ENCODE data around the gene LRRK2.
"Not testable (repeated sequence)": the region's sequence is repeated elsewhere in the genome, so short reads cannot be mapped to it uniquely, and the experiment has no call there.

LRRK2 gene

DNA sequence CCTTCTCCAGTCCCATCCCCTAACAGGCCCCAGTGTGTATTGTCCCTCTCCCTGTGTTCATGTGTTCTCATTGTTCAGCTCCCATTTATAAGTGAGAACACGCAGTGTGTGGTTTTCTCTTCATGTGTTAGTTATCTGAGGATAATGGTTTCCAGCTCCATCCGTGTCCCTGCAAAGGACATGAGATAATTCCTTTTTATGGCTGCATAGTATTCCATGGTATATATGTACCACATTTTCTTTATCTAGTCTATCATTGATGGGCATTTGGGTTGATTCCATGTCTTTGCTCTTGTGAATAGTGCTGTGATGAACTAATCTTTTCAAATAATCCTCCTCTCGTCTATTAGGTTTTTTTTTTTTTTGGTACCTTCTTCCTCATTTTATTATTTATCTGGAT is 25.9 kb downstream of the LRRK2 start:
- DNase-seq: not testable (repeated sequence)

DNA sequence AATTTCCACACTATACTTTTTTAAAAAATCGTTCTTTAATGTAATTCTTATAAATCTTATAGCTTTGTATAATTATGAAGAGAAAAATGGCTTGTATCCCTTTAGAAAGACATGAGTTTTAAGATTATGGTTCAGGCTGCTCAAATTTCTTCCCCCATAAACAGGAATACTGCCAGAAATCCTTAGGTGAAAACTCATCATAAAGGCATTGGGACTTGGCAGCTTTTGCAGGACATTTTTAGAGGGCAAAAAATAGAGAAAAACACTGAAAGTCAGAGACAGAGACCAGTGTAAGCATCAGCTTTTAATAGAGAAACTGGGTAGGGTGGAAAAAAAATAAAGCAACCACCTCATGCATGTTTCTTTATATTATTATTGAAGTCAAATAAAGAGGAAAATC is 29.1 kb downstream of the LRRK2 start:
- no peak for DNase-seq

DNA sequence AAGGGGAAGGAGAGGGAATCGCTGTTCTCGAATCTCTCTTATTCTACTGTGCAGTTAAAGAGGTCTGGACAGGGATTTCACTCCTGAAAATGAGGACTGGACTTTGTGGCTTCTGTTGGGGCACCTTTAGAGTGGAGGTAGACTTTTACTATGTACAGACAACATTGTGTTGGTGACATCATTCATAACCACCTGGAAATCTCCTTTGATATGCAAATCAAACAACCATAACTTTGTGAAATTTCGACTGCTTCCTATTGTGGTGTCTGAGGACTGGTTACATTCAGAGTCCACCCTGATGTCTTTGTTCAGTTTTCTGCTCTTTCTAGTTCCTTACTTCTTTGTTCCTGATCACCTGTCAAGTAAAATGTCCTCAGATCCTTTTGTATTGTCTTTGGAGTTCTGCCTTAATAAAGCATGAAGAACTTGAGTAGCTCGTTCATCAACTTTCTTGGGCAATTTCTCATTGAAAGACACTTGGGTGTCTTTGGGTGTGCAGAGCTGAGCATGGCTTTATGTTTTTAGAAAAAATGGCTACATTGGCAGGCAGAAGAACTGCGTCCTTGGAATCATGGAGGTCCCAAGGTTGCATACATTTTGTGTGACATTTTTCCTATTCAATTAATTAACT is 29.8 kb downstream of the LRRK2 start:
- DNase-seq: peak; percentile 31

GRCh38 chr12:40258371-40258770 is 33.6 kb downstream of the LRRK2 start:
- no peak for DNase-seq

DNA sequence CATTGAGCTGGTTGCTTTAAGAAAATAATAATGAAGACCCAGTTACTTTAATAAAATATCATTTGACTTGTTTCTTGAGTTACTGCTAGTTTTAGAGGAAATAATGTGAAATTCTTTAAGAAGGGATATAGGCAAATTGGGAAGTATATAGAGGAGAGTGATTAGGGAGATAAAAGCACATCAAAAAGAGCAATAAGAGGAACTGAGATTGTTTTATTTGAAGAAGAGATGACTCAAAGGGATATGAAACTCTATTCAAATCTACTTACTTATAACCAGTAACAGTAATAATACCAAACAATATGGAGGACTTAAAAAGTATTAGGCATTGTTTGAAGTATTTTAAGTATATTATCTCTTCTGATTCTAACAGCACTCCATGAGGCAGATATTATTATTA is 37.1 kb downstream of the LRRK2 start:
- DNase-seq: no peak

GRCh38 chr12:40262657-40263056 is 37.9 kb downstream of the LRRK2 start:
- DNase-seq: no peak

- DNase-seq: no peak
These were observed 39.0 kb downstream of the LRRK2 start for GRCh38 chr12:40263616-40264409.

- no peak for DNase-seq
These were observed 47.3 kb downstream of the LRRK2 start for GRCh38 chr12:40271981-40272664.

- DNase-seq: no peak
These were observed 57.1 kb downstream of the LRRK2 start for GRCh38 chr12:40281791-40282364.

- no peak for DNase-seq
These were observed 61.8 kb downstream of the LRRK2 start for GRCh38 chr12:40286583-40286982.

GRCh38 chr12:40287369-40287975 is 62.7 kb downstream of the LRRK2 start:
- no peak for DNase-seq

DNA sequence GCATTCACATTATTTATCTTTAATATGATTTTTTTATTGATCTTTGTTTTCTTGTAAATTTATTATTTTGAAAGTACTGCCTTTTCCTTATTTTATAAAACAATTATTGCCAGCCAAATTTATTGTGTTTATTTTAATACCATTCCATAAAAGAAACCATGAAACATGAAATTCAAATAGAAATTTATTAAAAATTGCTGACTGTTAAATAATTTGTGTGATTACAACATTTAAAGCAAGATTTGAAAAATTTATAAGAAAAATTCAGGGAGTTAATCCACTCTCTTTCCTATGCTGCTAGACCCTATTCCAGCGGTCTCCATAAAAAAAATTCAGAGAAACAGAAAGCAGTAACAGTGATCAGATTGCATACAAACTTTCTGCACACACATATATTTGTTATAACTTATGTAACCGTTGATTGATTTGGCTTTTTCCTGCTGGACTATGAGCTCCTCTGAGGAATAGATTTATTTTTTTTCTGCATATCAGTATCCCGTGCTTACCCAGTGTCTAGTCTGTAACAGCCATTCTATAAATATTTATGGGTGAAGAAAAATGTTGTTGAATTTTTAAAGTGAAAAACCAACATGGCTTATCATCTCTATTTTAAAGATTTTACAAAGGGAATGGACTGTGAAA is 68.1 kb downstream of the LRRK2 start:
- no peak for DNase-seq

- DNase-seq: no peak
These were observed 73.5 kb downstream of the LRRK2 start for GRCh38 chr12:40298341-40298740.

- peak; percentile 33 for DNase-seq
These were observed 75.7 kb downstream of the LRRK2 start for GRCh38 chr12:40300490-40300889.

GRCh38 chr12:40309001-40309400 is 84.2 kb downstream of the LRRK2 start:
- DNase-seq: no peak

- DNase-seq: no peak
These were observed 85.4 kb downstream of the LRRK2 start for GRCh38 chr12:40310211-40310610.

GRCh38 chr12:40312196-40312595 is 87.4 kb downstream of the LRRK2 start:
- DNase-seq: no peak

DNA sequence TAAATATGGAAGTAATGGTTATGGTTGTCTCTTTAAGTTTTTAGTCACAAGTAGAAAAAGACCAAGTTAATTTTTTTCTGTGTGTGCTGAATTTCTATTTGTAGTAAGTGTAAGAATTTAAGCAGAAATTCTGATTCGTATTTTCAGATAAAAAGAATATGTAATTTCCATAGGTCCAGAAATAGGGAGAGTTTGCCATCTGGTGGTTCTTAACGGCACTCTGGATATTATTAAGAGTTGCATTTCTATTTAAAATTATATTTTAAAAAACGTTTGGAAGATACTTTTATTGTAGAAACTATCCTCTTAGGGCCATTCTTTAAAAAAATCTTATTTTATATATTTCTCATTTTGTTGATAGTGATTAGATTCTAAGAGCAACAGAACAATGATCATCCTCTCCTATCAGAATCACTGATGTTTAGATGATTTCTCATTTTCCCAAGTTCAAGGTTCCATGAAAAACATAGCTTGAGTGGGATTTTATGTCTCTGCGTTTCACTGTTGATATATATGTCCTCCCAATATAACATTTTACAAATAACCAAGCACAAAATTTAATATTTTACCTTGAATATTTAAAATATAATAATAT is 88.3 kb downstream of the LRRK2 start:
- peak; percentile 56 for DNase-seq

- DNase-seq: no peak
These were observed 89.1 kb downstream of the LRRK2 start for GRCh38 chr12:40313928-40314327.

GRCh38 chr12:40314927-40315326 is 90.1 kb downstream of the LRRK2 start:
- DNase-seq: no peak

DNA sequence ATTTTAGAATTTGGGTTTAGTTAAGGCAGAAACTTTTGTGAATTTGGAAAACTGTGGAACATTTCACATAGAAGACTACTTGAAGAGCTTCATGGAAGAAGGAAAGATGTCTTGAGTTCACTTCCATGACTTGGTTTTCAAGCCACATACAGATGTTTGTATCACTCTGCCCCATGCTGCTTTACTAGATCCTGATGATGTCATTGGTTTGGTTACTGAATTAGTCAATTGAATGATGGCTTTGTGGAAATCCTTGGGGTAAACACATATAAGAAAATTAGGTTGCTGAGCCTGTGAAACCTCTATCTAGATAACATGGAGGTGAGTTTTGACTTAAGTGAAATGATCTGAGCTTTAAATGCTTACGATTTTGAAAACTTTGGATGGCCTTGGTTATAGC is 90.6 kb downstream of the LRRK2 start:
- no peak for DNase-seq

DNA sequence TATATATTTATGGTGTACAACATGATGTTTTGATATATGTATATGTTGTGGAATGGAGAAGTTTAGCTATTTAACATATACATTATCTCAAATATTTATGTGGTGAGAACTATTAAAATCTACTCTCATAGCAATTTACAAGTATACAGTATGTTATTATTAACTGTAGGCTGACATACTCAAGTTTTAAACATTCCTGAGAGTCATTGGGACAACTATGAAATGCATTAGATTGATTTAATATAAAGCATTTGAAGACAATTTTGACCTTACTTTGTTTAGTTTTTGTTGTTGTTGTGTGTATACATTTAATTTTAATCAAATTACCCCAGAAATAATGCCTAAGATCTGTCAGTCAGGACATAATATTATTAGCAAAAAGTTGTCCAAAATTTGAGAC is 99.5 kb downstream of the LRRK2 start:
- DNase-seq: no peak

Data from DMS53 (cell line).